ENCODE results near the gene SMCR8.

The SMCR8 gene

DNA sequence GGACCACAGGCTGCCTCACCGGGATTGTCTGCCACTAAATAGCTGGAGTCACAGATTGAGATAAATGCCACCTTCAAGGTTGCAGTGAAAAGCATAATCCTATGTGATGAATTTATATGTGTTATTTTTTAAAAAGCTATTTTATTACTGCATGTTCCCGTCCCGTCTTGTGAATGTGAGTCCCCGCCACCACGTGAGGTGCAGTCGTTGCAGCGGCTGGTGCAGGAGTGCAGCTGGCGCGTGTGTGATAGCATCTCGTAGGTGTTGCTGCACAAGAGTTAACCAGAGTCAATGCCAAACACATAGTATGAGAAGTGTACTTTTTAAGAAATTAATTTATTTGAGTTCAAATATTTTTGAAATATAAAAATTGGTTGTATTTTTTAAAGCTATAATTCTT lies 12.5 kb downstream of the SMCR8 start:
- TF ChIP-seq SIN3A (IDR thresholded peaks at IDR 0.05; ENCODE audit: borderline replicate concordance, insufficient read depth, low read length), result no peak
- TF ChIP-seq POLR2AphosphoS5 (IDR thresholded peaks at IDR 0.05; ENCODE audit: low read depth, low read length), result peak; percentile 12; the same call in 1 of the 2 replicates
- TF ChIP-seq FOXP2 (optimal IDR thresholded peaks at IDR 0.05; ENCODE audit: borderline replicate concordance, extremely low read depth, extremely low read length, insufficient read depth), result no peak
- TF ChIP-seq, protein P1, sequence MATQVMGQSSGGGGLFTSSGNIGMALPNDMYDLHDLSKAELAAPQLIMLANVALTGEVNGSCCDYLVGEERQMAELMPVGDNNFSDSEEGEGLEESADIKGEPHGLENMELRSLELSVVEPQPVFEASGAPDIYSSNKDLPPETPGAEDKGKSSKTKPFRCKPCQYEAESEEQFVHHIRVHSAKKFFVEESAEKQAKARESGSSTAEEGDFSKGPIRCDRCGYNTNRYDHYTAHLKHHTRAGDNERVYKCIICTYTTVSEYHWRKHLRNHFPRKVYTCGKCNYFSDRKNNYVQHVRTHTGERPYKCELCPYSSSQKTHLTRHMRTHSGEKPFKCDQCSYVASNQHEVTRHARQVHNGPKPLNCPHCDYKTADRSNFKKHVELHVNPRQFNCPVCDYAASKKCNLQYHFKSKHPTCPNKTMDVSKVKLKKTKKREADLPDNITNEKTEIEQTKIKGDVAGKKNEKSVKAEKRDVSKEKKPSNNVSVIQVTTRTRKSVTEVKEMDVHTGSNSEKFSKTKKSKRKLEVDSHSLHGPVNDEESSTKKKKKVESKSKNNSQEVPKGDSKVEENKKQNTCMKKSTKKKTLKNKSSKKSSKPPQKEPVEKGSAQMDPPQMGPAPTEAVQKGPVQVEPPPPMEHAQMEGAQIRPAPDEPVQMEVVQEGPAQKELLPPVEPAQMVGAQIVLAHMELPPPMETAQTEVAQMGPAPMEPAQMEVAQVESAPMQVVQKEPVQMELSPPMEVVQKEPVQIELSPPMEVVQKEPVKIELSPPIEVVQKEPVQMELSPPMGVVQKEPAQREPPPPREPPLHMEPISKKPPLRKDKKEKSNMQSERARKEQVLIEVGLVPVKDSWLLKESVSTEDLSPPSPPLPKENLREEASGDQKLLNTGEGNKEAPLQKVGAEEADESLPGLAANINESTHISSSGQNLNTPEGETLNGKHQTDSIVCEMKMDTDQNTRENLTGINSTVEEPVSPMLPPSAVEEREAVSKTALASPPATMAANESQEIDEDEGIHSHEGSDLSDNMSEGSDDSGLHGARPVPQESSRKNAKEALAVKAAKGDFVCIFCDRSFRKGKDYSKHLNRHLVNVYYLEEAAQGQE (IDR thresholded peaks at IDR 0.05; ENCODE audit: insufficient read depth in 1 of 2, low read depth in 2 of 2, low read length in 2 of 2), result no peak

DNA sequence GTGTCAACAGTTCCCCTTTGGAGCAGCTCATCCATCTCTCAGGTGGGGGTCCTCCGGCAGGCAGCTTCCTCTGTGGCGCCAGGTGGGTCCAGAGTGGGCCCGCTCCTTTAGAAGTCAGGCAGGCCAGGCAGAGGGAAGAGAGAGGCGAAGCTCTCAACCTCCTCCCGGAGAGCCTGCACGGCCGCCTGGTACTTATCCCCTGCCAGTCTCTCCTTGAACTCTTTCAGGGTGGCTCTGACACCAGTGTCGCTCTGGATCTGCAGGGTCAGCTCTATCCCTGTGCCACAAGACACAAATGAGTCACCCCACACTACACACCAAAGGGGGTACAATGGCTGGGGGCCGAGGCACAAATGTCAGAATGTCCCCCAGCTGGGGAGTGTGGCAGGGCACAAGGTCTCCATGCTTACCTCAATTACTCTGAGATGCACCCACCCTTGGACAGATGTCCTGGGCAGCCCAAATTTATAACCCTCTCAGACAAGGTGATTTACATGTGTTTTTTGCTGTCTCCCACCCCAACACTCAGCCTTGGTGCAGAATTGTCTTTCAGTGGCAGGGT lies 13.6 kb downstream of the SMCR8 start:
- TF ChIP-seq, protein P1 (IDR thresholded peaks at IDR 0.05; ENCODE audit: insufficient read depth in 1 of 2, low read depth in 2 of 2, low read length in 2 of 2), result no peak
- TF ChIP-seq POLR2AphosphoS5 (IDR thresholded peaks at IDR 0.05; ENCODE audit: low read depth, low read length) (no peak; the same call in 1 of the 2 replicates), SIN3A (IDR thresholded peaks at IDR 0.05; ENCODE audit: borderline replicate concordance, insufficient read depth, low read length) (no peak), TAF1 (IDR thresholded peaks at IDR 0.05; ENCODE audit: borderline replicate concordance, insufficient read depth, low read length) (no peak), FOXP2 (optimal IDR thresholded peaks at IDR 0.05; ENCODE audit: borderline replicate concordance, extremely low read depth, extremely low read length, insufficient read depth) (no peak)

DNA sequence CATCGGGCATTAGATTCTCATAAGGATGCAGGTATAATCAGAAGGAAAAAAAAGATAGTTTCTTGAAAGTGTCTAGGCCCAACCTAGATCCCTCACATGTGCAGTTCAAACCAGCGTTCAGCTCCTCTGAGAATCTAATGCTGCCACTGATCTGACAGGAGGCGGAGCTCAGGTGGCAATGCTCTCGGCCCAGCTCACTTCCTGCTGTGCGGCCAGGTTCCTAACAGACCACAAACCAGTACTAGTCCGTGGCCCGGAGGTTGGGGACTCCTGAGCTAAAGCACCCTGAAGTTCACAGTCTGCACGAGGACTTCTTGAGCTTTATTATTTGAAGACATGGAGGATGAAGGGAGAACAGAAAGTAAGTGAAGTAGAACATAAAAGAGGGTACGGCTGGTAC lies 16.8 kb downstream of the SMCR8 start:
- TF ChIP-seq, protein P1 (IDR thresholded peaks at IDR 0.05; ENCODE audit: insufficient read depth in 1 of 2, low read depth in 2 of 2, low read length in 2 of 2), result no peak
- TF ChIP-seq TAF1 (IDR thresholded peaks at IDR 0.05; ENCODE audit: borderline replicate concordance, insufficient read depth, low read length), result no peak
- TF ChIP-seq POLR2AphosphoS5 (IDR thresholded peaks at IDR 0.05; ENCODE audit: low read depth, low read length), result no peak
- no peak for TF ChIP-seq SIN3A (IDR thresholded peaks at IDR 0.05; ENCODE audit: borderline replicate concordance, insufficient read depth, low read length)
- TF ChIP-seq FOXP2 (optimal IDR thresholded peaks at IDR 0.05; ENCODE audit: borderline replicate concordance, extremely low read depth, extremely low read length, insufficient read depth), result no peak

- TF ChIP-seq, protein P1 (IDR thresholded peaks at IDR 0.05; ENCODE audit: insufficient read depth in 1 of 2, low read depth in 2 of 2, low read length in 2 of 2), result no peak
- TF ChIP-seq POLR2AphosphoS5 (IDR thresholded peaks at IDR 0.05; ENCODE audit: low read depth, low read length), result no peak
- TF ChIP-seq TAF1 (IDR thresholded peaks at IDR 0.05; ENCODE audit: borderline replicate concordance, insufficient read depth, low read length), result no peak
- no peak for TF ChIP-seq FOXP2 (optimal IDR thresholded peaks at IDR 0.05; ENCODE audit: borderline replicate concordance, extremely low read depth, extremely low read length, insufficient read depth)
- no peak for TF ChIP-seq SIN3A (IDR thresholded peaks at IDR 0.05; ENCODE audit: borderline replicate concordance, insufficient read depth, low read length)
These were observed 17.9 kb downstream of the SMCR8 start for GRCh38 chr17:18332909-18333489.

All from PFSK-1 (cell line).